Naive thymus-derived CD8-positive, alpha-beta T cell (primary cell): ENCODE measurements around the gene ABCC1. TPM values are rescaled to one million over a fixed set of nuclear protein-coding genes. Genes with fewer than 3 reads are reported as not detected.
A peak's percentile ranks its signal among the peaks of the same experiment; 100 is the strongest.
"Not testable (repeated sequence)": the region's sequence is repeated elsewhere in the genome, so short reads cannot be mapped to it uniquely, and the experiment has no call there.

Experiments
- ATAC-seq, 2 donors: fragments of 150-1000 bp; cut with Tn5 transposase in 1 of 2; sonication (Bioruptor Pico), chemical (Tn5 transposase) in 1 of 2; 1 replicate in 1 of 2; 2 replicates in 1 of 2; pipeline ENCODE4 v1.10.0; 2021; ENCODE audit warnings: mild to moderate bottlenecking in 2 of 2, moderate library complexity in 2 of 2
- POLR2A ChIA-PET: fragments of 350-600 bp; sonication (Branson Sonifier 250); formaldehyde crosslinking; loops from one replicate; lab custom pipeline; 2021; ENCODE audit warnings: antibody characterized with exemption; lab: Charles Lee
- DNase-seq, 10 donors: peaks; one replicate each; pipeline versions ENCODE4 v3.0.0 to v3.0.0-alpha.2; 2020 to 2022
- H3K27ac Mint-ChIP-seq, 10 donors: one replicate each; pipeline ENCODE4 v1.8.0; 2020 to 2022; ENCODE audit warnings: mild to moderate bottlenecking in 10 of 10, mixed read lengths in 10 of 10, moderate library complexity in 4 of 10, inconsistent platforms in 1 of 10
- H3K27me3 Mint-ChIP-seq, 5 donors: one replicate each; pipeline ENCODE4 v1.8.0; 2021 to 2022; ENCODE audit warnings: mixed read lengths in 5 of 5
- H3K36me3 Mint-ChIP-seq, 3 donors: one replicate each; pipeline ENCODE4 v1.8.0; 2020 to 2022; ENCODE audit warnings: mixed read lengths in 3 of 3, mild to moderate bottlenecking in 2 of 3, inconsistent platforms in 1 of 3
- H3K4me1 Mint-ChIP-seq, 4 donors: one replicate each; pipeline ENCODE4 v1.8.0; 2021 to 2022; ENCODE audit warnings: mixed read lengths in 4 of 4
- H3K4me3 Mint-ChIP-seq, 10 donors: one replicate each; pipeline ENCODE4 v1.8.0; 2020 to 2022; ENCODE audit warnings: mild to moderate bottlenecking in 10 of 10, mixed read lengths in 10 of 10, moderate library complexity in 6 of 10, inconsistent platforms in 1 of 10
- H3K9me3 Mint-ChIP-seq, 9 donors: one replicate each; pipeline ENCODE4 v1.8.0; 2020 to 2022; ENCODE audit warnings: mixed read lengths in 9 of 9, mild to moderate bottlenecking in 3 of 9, inconsistent platforms in 1 of 9, moderate library complexity in 1 of 9
- polyA plus RNA-seq, 3 donors: library from polyadenylated mRNA; unstranded; fragments of 300-500 nt; fragmentation: Illumina TruSeq; gene quantifications; one replicate each; pipeline ENCODE4 v1.2.3, GENCODE V29; 2021
- total RNA-seq, 8 experiments: library from RNA in 2 of 8; stranded (reverse) in 2 of 8; gene quantifications; one replicate each; pipeline ENCODE4 v1.2.3 and lab custom pipeline; 2021 to 2026

Gene ABCC1
- total and polyA plus RNA-seq, 5 experiments from 2014 or later = 3.7 to 68.6 (median 9.0) TPM

GRCh38 chr16:15973421-15973820, 24.0 kb downstream of the ABCC1 start:
- Mint-ChIP-seq H3K27ac (peak overlapping the region in 1 of 10 donors; percentile 80), H3K4me1 (peaks cover 25 to 58% (median 41%) of the 10 kb centered on the region in 4 donors), H3K36me3 (peaks cover 25 to 44% (median 42%) of the 10 kb centered on the region in 3 donors), H3K9me3 (peaks cover 0 to 23% (median 10%) of the 10 kb centered on the region in 9 donors), H3K4me3 (no peak overlapping the region), H3K27me3 (no peaks in the 10 kb centered on the region)
- no peak for ATAC-seq
- no peak for DNase-seq
- POLR2A ChIA-PET = interaction anchor here (1.0 kb wide), 1 partner anchor 23 kb away, joined by 3 read pairs; no protein-coding TSS in a partner anchor

- POLR2A ChIA-PET = interaction anchor here (1.0 kb wide), 1 partner anchor 24 kb away, joined by 3 read pairs; no protein-coding TSS in a partner anchor
- peaks cover 25 to 56% (median 41%) of the 10 kb centered on the region in 4 donors for H3K4me1 Mint-ChIP-seq
- peaks cover 30 to 48% (median 47%) of the 10 kb centered on the region in 3 donors for H3K36me3 Mint-ChIP-seq
- H3K27me3 Mint-ChIP-seq = no peaks in the 10 kb centered on the region
- H3K4me3 Mint-ChIP-seq = peak overlapping the region in 1 of 10 donors; percentile 26
- peak overlapping the region in 3 of 10 donors; percentile 36 to 80 (median 40) for H3K27ac Mint-ChIP-seq
- ATAC-seq = no peak
- DNase-seq = no peak
- H3K9me3 Mint-ChIP-seq = peaks cover 0 to 28% (median 14%) of the 10 kb centered on the region in 9 donors
These were observed 24.6 kb downstream of the ABCC1 start for GRCh38 chr16:15974057-15974456.

GRCh38 chr16:15975172-15975571, 25.8 kb downstream of the ABCC1 start:
- Mint-ChIP-seq H3K36me3 (peaks cover 39 to 56% (median 55%) of the 10 kb centered on the region in 3 donors), H3K9me3 (peaks cover 7 to 39% (median 19%) of the 10 kb centered on the region in 9 donors), H3K4me1 (peaks cover 27 to 57% (median 37%) of the 10 kb centered on the region in 4 donors), H3K4me3 (no peak overlapping the region), H3K27me3 (no peaks in the 10 kb centered on the region), H3K27ac (peak overlapping the region in 6 of 10 donors; percentile 6 to 68 (median 34))
- POLR2A ChIA-PET = interaction anchor here (0.6 kb wide), 1 partner anchor 30 kb away, joined by 3 read pairs; no protein-coding TSS in a partner anchor
- DNase-seq (no peak), ATAC-seq (no peak)

GRCh38 chr16:15976225-15976812, 26.9 kb downstream of the ABCC1 start:
- ATAC-seq (no peak), DNase-seq (no peak)
- H3K9me3 Mint-ChIP-seq = peaks cover 7 to 46% (median 22%) of the 10 kb centered on the region in 9 donors
- H3K4me1 Mint-ChIP-seq = peaks cover 22 to 49% (median 31%) of the 10 kb centered on the region in 4 donors
- H3K27ac Mint-ChIP-seq = peak overlapping the region in 4 of 10 donors; percentile 23 to 68 (median 33)
- no peak overlapping the region for H3K4me3 Mint-ChIP-seq
- POLR2A ChIA-PET = no interaction called here
- H3K36me3 Mint-ChIP-seq = peaks cover 41 to 58% (median 56%) of the 10 kb centered on the region in 3 donors
- no peaks in the 10 kb centered on the region for H3K27me3 Mint-ChIP-seq

- no peak for ATAC-seq
- H3K27me3 Mint-ChIP-seq = no peaks in the 10 kb centered on the region
- peaks cover 19 to 49% (median 31%) of the 10 kb centered on the region in 4 donors for H3K4me1 Mint-ChIP-seq
- H3K4me3 Mint-ChIP-seq = no peak overlapping the region
- peaks cover 40 to 59% (median 56%) of the 10 kb centered on the region in 3 donors for H3K36me3 Mint-ChIP-seq
- no peak for DNase-seq
- POLR2A ChIA-PET = no interaction called here
- H3K9me3 Mint-ChIP-seq = peaks cover 7 to 45% (median 28%) of the 10 kb centered on the region in 9 donors
- H3K27ac Mint-ChIP-seq = peak overlapping the region in 5 of 10 donors; percentile 22 to 84 (median 31)
These were observed 27.7 kb downstream of the ABCC1 start for GRCh38 chr16:15976929-15977637.

GRCh38 chr16:15979801-15980200, 30.4 kb downstream of the ABCC1 start:
- H3K4me1 Mint-ChIP-seq = peaks cover 19 to 53% (median 30%) of the 10 kb centered on the region in 4 donors
- H3K9me3 Mint-ChIP-seq = peaks cover 7 to 50% (median 26%) of the 10 kb centered on the region in 9 donors
- peaks cover 38 to 56% (median 50%) of the 10 kb centered on the region in 3 donors for H3K36me3 Mint-ChIP-seq
- no peak overlapping the region for H3K4me3 Mint-ChIP-seq
- H3K27me3 Mint-ChIP-seq = no peaks in the 10 kb centered on the region
- ATAC-seq (no peak), DNase-seq (no peak)
- peak overlapping the region in 1 of 10 donors; percentile 57 for H3K27ac Mint-ChIP-seq
- POLR2A ChIA-PET = no interaction called here

GRCh38 chr16:15980329-15980728, 30.9 kb downstream of the ABCC1 start:
- DNase-seq (no peak), ATAC-seq (no peak)
- peaks cover 7 to 50% (median 26%) of the 10 kb centered on the region in 9 donors for H3K9me3 Mint-ChIP-seq
- H3K4me3 Mint-ChIP-seq = peak overlapping the region in 1 of 10 donors; percentile 2
- H3K36me3 Mint-ChIP-seq = peaks cover 38 to 56% (median 50%) of the 10 kb centered on the region in 3 donors
- POLR2A ChIA-PET = no interaction called here
- H3K4me1 Mint-ChIP-seq = peaks cover 16 to 48% (median 27%) of the 10 kb centered on the region in 4 donors
- H3K27me3 Mint-ChIP-seq = no peaks in the 10 kb centered on the region
- H3K27ac Mint-ChIP-seq = peak overlapping the region in 1 of 10 donors; percentile 35

- H3K9me3 Mint-ChIP-seq = peaks cover 7 to 50% (median 26%) of the 10 kb centered on the region in 9 donors
- H3K4me1 Mint-ChIP-seq = peaks cover 12 to 46% (median 23%) of the 10 kb centered on the region in 4 donors
- ATAC-seq = no peak
- DNase-seq = no peak
- no peaks in the 10 kb centered on the region for H3K27me3 Mint-ChIP-seq
- no peak overlapping the region for H3K27ac Mint-ChIP-seq
- POLR2A ChIA-PET = interaction anchor here (0.6 kb wide), 1 partner anchor 53 kb away, joined by 3 read pairs; no protein-coding TSS in a partner anchor
- peaks cover 38 to 51% (median 50%) of the 10 kb centered on the region in 3 donors for H3K36me3 Mint-ChIP-seq
- no peak overlapping the region for H3K4me3 Mint-ChIP-seq
These were observed 32.0 kb downstream of the ABCC1 start for GRCh38 chr16:15981382-15981781.

GRCh38 chr16:15982194-15982915, 32.9 kb downstream of the ABCC1 start:
- DNase-seq, H3K27me3 Mint-ChIP-seq, POLR2A ChIA-PET, ATAC-seq: not testable (repeated sequence)
- H3K4me1 Mint-ChIP-seq = peaks cover 16 to 49% (median 27%) of the 10 kb centered on the region in 4 donors
- peaks cover 38 to 46% (median 45%) of the 10 kb centered on the region in 3 donors for H3K36me3 Mint-ChIP-seq
- peak overlapping the region in 1 of 10 donors; percentile 3 for H3K4me3 Mint-ChIP-seq
- peaks cover 7 to 48% (median 26%) of the 10 kb centered on the region in 9 donors for H3K9me3 Mint-ChIP-seq
- H3K27ac Mint-ChIP-seq = peak overlapping the region in 2 of 10 donors; percentile 8 to 29

- H3K27me3 Mint-ChIP-seq = no peaks in the 10 kb centered on the region
- POLR2A ChIA-PET = interaction anchor here (1.2 kb wide), 1 partner anchor 23 kb away, joined by 7 read pairs; no protein-coding TSS in a partner anchor
- ATAC-seq (no peak), DNase-seq (no peak)
- peak overlapping the region in 1 of 10 donors; percentile 10 for H3K4me3 Mint-ChIP-seq
- H3K9me3 Mint-ChIP-seq = peaks cover 1 to 41% (median 20%) of the 10 kb centered on the region in 9 donors
- peaks cover 29 to 52% (median 40%) of the 10 kb centered on the region in 4 donors for H3K4me1 Mint-ChIP-seq
- peak overlapping the region in 2 of 10 donors; percentile 22 to 59 for H3K27ac Mint-ChIP-seq
- peaks cover 23 to 35% (median 31%) of the 10 kb centered on the region in 3 donors for H3K36me3 Mint-ChIP-seq
These were observed 34.5 kb downstream of the ABCC1 start for GRCh38 chr16:15983898-15984297.

GRCh38 chr16:15985144-15985543, 35.7 kb downstream of the ABCC1 start:
- Mint-ChIP-seq H3K27me3 (no peaks in the 10 kb centered on the region), H3K4me1 (peaks cover 25 to 60% (median 50%) of the 10 kb centered on the region in 4 donors), H3K4me3 (no peak overlapping the region), H3K36me3 (peaks cover 12 to 24% (median 22%) of the 10 kb centered on the region in 3 donors), H3K9me3 (peaks cover 0 to 30% (median 14%) of the 10 kb centered on the region in 9 donors), H3K27ac (peak overlapping the region in 1 of 10 donors; percentile 11)
- POLR2A ChIA-PET = no interaction called here
- ATAC-seq (no peak), DNase-seq (no peak)

- DNase-seq (no peak), ATAC-seq (no peak)
- Mint-ChIP-seq H3K4me3 (no peak overlapping the region), H3K27me3 (no peaks in the 10 kb centered on the region), H3K4me1 (peaks cover 27 to 63% (median 57%) of the 10 kb centered on the region in 4 donors), H3K36me3 (peaks cover 7 to 21% (median 12%) of the 10 kb centered on the region in 3 donors), H3K9me3 (peaks cover 0 to 19% (median 8%) of the 10 kb centered on the region in 9 donors), H3K27ac (peak overlapping the region in 3 of 10 donors; percentile 29 to 90 (median 66))
- POLR2A ChIA-PET = no interaction called here
These were observed 36.8 kb downstream of the ABCC1 start for GRCh38 chr16:15986261-15986660.
